ENCODE data around the gene PIK3AP1. TPM values are rescaled to one million over a fixed set of nuclear protein-coding genes. Genes with fewer than 3 reads are reported as not detected.

The PIK3AP1 gene
- total and polyA plus RNA-seq, 2 of the 8 experiments (the other 6 are each of a cell fraction or from before 2014, with no cell fraction given): 1.9 to 4.5 TPM

- TF ChIP-seq CEBPB (IDR thresholded peaks at IDR 0.05; ENCODE audit: low read depth, low read length) (peak; percentile 64), USF2 (IDR thresholded peaks at IDR 0.05; ENCODE audit: low read length) (no peak)
Observed at GRCh38 chr10:96721207-96721572, 876 bp upstream of the PIK3AP1 start (continued).

Measured in H1 (cell line).